Stimulated activated CD4-positive, alpha-beta T cell treated with anti-CD3 and anti-CD28 coated beads, Interleukin-2, amount 100 ng/mL, for 24 hours (primary cell): ENCODE results near the gene RNF144A.

Experiments
- DNase-seq, 2 donors: peaks; one replicate each; pipeline ENCODE4 v3.0.0-alpha.2; 2020

The RNF144A gene

DNA sequence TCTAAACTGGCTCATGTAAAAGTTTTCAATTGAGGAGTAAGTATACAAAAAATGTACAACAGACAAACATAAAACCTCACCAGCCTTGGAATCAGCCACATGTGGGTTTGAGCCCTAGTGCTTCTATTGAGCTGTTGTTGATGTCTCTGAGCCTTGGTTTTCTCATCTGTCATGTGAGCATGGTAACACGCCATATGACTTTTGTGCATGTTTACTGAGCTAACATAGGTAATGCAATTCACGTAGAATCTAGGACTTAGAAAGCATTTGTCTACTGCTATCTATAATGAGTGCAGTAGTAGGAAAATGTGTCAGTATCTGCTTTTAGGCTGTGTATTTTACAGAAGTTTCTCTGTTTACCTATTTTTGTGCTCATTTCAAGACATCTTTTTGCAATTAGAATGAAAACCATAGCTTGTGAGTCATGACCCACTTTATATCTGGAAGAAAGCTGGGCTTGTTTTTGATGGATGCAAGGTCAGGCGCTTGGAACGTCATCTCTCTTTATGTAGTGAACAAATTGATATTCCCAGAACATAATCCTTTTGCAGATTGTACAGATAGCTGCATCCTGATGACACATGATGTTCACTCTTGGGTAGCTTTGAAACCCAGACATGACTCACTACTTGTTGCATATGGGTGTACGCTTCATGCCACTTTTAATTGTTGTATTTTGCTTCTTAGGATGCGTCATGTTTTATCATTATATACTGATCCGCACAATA, 94.3 kb downstream of the RNF144A start:
- DNase-seq: no peak

DNA sequence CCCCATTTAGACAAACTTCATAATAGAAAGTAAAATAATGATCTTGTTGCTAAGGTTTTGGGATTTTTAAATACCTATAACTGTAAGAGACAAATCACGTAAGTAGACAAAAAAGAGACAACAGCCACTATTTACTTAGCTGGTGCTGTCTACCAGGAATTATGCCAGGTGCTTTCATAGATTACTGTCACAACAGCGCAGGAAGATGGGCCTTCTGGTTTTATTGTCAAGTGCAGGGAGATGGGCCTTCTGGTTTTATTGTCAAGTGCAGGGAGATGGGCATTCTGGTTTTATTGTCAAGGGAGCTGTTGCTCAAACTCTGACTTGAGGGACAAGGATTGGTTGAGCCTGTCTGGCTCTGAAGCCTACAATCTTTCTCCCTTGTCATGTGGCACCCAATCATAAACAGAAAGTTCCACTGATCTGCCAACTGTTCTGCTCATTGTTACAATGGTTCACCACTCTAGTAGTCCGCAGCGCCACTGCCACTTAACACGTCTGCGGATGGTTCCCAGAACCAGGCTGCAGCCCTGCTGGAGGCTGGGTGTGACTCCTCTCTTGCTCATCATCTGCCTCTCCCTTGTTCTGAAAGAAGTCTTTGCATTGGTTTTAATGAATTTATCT, 95.0 kb downstream of the RNF144A start:
- no peak for DNase-seq

DNA sequence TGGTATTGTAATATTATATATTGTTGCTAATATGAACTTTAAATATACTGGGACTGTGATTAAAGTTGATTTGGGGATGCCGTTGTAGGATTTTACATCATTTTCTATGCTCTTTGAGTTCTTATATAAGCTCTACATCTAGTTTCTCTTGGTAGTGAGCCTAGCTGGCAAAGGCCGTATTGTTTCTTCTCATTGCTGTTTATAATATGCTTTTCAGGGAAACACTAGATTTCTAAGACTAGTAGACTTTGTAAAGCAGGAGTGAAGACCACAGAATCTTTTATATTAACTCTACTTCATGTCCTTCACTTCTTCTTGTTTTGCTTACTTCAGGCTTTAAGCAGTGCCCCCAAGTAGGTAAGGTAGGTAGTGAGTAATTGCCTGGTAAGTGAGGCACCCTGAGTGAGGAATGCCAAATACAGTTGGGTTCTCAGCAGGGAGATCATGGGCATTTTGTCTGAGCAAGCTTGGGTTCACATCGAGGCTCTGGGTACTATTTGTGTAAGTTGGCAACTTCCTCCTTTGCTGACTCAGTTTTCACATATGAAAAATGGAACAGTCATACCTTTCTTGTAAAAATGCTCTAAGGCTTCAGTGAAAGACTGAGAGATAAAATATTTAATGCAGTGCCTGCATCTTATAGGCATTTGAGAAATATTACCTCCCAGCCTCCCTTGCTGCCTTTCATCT, 96.4 kb downstream of the RNF144A start:
- no peak for DNase-seq

DNA sequence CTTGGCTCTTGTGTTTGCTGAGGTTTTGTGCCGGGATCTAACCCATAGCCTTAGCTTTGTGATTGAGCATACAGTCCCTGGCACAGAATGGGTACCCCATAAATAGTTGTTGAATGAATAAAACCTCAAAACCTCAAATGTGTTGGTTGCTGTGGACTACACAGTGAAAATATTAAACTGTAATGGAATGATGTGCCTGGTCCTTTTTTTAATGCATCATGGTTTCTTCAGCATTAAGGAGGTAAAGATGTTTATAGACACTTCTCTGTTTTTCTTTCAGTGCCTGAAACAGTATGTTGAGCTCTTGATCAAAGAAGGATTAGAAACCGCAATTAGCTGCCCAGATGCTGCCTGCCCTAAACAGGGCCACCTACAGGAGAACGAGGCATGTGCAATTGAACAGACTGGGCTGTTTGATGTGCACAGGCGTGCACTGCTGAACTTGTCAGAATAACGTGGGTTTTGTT, 97.0 kb downstream of the RNF144A start:
- peak in 1 of 2 donors; percentile 21 for DNase-seq

DNA sequence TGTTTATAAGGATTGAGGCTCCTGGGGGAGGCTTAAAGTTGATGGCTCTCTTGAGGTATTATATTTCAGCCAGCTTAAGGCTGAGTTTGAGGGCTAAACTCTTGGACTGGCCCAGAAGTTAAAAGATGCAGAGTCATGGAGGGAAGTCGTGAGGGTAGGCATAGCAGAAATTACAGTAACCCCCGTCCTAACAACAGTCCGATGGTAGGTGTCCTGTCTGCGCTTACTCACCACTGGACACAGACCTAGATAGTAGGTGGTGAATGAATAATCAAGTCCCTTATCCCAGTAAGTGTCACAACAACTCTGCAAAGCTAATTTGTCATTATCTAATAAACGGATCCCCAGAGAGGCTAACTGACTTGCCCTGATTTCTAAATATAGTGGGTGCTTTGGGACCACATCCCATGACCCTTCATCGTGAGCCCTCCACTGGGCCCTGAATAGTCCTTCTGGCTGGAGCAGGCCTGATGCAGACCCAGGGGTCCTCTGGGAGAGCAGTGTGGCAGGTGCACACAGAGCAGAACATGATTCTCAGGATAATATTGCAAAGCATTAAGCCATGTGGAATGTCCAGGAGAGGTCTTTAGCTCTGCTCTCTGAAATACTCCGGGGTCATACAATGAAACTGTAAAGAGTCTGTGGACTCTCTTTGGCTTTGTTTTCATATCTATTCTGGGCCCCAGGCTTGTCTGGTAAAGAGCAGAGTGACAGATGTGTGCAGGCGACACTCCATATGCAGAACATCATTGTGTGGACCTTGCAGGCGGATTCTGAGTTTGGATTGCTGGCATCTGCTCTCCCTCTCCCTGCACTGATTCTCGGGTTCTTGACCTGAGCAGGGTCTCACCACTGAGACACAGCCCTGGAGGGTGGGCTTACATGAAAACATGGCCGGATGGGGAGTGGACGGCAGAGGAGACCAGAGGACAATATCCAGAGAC, 98.1 kb downstream of the RNF144A start:
- DNase-seq: no peak

DNA sequence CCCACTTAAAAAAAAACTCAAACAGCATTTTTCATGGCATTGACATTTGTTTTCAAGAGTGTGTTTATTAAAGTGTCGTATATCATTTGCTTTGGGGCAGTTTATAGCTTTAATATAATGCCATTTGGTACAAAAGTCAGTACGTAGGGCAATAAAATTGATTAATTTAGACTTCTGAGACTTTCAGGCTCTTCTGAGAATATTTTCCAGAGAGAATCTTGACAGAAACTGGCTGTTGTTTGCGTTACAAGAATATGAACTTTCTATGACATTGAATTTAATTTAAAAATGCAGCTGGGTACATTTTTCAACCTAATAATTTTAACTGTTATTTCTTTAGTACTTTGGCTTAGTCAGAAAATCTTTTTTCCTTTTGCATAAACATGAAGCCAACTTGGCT, 98.9 kb downstream of the RNF144A start:
- no peak for DNase-seq

DNA sequence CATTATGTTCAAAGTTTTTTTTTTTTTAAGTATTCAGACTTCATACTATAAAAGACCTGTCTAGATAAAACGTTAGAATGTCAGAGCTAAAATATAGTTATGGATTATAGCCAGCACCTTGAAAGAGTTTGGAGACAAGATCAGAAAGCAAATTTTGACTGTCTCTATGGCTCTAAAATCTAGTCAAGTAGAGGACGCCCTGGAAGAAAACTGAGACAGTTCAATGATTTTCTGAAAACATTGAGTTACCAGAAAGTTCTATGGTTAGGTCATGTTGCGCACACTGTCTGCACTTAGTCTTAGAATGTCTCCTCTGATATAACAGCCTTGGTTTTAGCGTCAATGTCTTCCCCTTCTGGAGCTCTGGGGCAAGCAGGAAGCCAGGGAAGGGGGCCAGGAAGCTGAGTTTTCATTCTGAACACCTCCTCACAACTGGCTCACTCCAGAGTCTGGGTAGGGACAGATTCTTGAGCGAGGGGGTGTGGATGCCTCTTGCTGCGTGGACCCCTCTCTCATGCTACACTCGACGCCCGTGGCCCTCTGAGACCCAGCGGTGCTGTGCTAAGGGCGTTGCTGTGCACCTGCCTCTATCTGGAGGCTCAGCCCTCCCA, 99.5 kb downstream of the RNF144A start:
- DNase-seq: no peak

DNA sequence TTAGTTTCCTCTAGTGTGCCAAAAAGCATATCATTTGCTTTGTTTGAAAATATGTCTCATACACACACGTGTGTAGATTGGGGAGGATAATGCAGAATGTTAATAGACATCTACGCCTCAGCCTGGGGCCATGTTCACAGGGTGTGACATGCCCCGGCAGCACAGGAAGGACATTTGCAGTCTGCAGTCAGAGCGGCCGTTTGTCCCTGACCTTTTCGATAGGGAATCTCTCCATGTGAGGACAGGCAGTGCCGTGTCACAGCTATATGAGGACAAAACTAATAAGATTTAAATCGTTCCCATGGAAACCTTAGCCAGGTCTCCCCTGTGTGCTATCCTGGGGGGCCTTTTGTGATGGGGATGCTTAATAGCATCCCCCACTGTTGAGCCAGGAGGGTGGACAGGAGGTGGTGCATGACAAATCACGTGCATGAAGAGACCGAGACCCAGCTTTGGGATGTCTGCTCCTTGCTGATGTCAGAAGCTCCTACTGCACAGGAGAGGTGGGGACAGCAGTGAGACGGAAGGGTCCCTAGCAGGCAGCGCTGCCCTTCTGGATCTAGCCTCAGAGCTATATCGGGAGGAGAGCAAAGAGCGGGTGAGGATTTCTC, 100.6 kb downstream of the RNF144A start:
- DNase-seq: no peak

DNA sequence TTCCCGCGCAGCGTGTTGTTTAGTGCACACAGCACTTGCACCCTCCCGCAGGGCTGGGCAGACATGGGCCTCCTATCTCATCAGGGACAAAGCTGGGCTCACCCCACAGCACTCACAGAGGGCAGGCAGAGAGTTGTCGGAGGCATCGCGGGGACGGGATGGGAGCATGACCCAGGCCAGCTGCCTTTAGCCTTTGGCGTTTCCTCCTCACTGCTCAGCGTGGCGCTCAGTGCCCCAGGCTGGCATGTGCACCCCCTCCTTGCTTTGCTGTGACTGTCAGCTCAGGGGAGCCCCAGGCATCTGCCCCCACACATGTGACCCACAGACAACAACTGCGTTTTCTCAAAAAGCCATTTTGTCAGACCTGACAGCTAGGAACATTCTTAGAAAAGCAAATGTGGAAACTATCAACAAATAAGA, 101.1 kb downstream of the RNF144A start:
- no peak for DNase-seq

DNA sequence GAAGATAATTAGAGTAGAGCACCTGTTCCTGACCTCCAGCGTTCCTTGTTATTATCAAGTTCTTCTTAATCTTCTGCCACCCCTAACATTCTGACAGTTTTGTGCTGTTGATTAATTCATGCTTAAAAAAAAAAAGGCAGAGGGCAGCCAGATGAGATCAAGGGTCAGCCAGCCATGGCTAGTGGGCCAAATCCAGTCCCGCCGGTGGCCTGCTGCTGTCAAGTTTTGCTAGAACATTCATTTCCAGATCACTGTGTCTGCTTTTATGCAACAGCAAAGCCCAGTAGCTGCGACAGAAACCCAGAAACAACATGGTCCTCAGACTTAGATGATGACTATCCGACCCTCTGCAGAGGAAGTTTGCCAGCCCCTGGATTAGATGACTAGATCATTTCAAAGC, 101.6 kb downstream of the RNF144A start:
- DNase-seq: no peak

DNA sequence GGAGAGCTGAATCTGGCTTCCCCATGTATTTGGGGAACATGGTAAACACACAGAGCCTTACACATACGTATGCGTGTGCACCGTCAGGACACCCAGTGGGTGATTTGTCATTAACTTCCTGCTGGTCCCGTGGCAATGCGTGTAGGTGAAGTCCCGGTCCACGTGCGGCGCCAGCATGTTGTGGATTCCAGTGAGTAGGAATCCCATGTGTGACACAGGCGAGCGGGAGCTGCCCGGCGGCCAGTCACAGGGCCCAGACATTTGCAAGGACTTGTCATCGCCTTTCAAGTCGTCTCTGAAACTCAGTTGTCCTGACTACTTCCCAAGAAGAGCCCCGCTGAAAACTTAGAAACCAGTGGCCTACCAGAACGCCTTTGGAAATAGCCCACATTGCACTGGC, 102.0 kb downstream of the RNF144A start:
- DNase-seq: no peak

DNA sequence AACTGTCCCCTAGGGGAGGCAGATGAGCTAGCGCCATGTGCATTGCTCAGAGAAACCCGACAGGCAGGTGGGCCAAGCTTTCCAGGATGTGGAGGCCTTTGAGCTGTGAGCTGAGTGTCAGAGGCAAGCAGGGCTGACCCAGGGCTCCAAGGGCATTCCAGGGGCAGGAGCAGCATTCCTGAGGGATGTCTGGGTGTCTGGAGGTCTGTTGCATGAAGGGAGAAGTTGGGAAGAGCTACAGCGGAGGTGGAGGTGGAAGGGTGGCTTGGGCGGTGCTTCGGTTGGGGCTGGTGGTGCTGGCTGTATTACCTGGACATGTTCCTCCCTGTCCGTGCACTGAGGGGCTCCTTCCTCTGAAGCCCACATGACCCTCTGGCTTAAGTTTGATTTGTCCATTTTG, 102.8 kb downstream of the RNF144A start:
- no peak for DNase-seq

DNA sequence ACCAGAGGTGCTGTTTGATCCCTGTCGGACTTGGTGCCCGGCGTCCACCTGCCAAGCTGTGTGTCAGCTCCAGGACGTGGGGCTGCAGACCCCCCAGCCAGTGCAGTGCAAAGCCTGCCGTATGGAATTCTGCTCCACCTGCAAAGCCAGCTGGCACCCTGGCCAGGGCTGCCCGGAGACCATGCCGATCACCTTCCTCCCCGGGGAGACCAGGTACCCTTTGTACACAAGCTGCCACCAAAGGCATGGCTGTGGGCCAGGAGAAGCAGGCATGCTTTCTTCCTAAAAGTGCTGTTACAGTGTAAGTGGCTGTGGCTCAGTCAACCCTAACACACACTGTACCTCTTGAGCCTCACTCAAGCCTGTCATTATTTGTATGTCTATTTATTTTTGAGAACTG, 103.3 kb downstream of the RNF144A start:
- DNase-seq: no peak

DNA sequence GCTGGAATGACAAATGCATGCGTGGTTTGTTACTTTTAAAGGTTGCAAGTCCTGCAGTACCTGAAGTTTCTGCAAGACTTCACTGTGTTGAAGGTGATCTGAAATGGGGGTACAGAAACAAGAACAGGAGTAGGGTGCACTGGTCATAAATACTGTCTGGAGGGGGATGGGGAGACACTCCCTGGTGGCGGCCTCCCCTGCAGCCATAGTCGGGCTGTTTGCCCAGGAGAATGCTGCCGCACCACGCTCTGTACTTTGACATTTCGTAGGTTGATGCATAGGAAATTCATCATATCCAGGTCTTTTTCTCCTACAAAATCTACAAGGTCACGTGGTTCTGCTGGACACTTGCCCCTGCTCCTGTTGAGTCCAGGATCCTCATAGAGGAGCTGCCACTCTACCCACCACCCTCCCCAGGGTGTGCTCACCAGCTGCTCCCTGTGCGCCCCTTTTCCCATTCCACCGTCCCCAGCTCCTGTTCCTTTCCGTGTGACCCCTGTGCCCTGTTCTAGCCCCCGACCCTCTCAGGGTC, 103.8 kb downstream of the RNF144A start:
- DNase-seq: no peak

DNA sequence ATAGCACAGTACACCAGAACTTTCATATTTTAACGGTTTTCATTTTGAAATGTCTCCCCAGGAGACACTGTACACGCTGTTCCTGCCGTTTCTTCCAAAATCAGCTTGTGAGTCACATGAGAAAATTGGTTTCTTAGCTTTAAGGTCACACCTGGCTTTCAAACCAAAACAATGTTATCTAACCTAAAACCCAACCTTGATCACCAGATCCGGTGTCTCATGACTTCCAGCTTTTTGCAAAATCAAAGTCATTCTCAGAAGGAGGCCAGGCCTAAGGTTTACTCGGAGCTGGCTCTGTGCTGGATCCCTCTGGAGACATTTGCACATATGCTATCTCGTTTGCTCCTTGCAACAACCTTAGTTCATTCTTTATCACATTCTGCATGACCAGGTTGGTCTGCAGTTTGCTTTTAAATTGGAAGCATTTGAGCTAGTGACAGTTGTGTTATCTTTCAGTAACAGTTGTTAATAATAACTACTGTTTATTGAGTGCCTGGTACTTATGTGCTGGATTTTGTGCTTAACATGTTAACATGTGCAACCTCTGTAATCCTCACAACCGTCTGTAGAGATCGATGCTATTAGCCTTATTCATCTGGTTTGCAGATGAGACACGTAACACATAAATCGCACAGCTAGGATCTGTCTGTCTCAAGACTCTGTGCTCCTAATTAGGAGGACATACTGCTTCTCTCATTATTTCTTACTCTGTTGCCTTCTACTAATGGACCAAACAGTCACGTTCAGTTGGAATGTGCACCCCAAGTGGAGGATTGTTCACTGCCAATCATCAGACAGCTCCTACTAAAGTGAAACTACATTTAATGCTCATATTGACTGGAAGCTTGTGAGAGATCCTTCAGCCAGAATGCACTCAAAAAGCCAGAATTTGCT, 105.5 kb downstream of the RNF144A start:
- no peak for DNase-seq

DNA sequence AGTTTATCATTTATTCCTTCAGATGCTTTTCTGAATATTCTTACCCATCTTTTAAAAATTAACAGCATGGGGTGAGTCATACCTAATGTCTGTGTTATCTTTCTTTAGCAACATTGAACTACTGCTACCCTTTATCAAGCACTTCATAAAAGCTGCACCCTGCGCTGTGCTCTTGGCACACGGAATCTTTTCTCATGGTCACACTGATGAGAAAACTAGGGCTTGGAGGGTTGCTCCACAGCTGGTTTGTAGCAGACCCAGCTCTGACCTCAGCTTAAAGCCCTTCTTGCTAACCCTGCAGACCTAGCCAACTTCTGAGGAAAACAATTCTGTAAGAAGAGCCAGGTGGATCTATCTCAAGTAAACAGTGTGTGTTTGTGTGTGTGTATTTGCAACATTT, 106.3 kb downstream of the RNF144A start:
- DNase-seq: no peak

DNA sequence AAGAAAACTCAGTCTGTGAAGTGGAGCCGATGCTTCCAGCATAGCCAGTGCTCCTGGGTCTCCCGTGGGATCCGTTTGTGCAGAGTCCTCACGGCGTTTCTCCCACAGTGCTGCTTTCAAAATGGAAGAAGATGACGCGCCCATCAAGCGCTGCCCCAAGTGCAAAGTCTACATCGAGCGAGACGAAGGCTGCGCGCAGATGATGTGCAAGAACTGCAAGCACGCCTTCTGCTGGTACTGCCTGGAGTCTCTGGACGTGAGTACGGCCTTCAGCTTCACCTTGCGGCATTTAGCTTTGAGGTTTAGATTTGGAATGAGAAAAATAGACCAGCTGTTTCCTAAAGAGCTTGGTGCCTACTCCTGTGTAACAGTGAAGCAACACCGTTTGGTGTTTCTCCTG, 107.0 kb downstream of the RNF144A start:
- no peak for DNase-seq

DNA sequence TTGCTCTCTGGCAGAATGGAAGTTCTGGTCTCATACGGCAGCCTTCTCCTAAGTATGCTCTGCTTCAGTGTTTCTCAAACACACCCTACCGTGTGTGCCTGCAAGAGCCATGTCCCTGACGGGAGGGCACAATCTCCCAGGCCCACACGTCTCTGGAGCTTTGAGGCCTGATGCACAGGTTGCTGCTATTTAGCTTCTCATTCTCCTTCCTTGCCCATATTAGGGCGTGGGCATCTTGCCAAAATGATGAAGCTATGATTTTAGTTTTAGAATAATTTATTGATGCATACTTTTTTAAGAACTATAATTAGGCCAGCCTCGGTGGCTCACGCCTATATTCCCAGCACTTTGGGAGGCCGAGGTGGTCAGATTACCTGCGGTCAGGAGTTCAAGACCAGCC, 107.9 kb downstream of the RNF144A start:
- DNase-seq: no peak

DNA sequence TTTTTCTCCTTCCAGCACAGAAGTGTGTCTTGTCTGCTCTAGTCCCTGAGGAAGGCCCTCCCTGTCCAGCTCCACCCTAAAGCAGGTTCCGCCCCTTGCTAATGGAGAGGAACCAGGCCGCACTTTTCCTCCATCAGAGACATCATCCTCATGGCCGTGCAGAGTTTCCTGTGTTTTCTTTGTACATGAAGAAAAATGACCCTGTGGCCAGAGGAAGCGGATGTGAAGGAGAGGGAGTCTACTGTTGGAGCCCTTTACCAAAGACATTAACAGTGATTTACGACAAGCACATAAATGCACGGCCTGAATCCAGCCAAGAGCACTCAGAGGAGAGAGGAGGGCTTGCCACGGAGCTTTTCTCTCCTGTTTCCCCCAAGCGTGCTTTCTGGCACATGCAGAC, 109.5 kb downstream of the RNF144A start:
- DNase-seq: no peak

DNA sequence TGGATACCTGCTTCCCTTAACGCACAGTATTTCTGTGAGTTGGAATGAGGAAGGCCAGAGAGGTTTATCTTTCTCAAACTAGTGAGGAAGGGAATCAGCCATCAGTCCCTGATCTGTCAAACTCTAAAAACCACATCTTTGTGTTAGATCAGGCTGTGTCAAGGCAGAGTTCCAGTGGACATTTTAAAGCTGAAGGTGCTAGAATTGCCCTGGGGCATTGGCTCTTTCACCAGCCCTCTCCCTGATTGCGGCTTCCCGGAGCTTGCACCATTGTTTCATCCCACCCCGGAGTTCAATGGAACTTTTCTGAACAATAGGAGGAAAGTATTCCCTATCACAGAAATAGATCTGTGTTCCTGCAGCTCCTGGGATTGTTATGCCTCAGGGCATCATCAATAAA, 110.2 kb downstream of the RNF144A start:
- no peak for DNase-seq
